WI38 (cell line): ENCODE results near the gene KCTD4.
A peak's percentile ranks its signal among the peaks of the same experiment; 100 is the strongest.
"Not testable (repeated sequence)": the region's sequence is repeated elsewhere in the genome, so short reads cannot be mapped to it uniquely, and the experiment has no call there.

Source experiments
- H3K4me3 ChIP-seq: 2 replicates; pipeline ENCODE4 v1.5.1; 2011; ENCODE audit warnings: low read depth, mild to moderate bottlenecking, control low read depth, low read length
- CTCF ChIP-seq: IDR thresholded peaks from 2 replicates; pipeline ENCODE4 v1.5.1; 2012; ENCODE audit warnings: low read depth, mild to moderate bottlenecking, control low read depth, low read length

KCTD4 gene

GRCh38 chr13:45194081-45194939, 6.5 kb downstream of the KCTD4 start:
- no peak overlapping the region for H3K4me3 ChIP-seq
- 0 out of 2 replicates have a peak, but pooled peaks have one; percentile 14 for TF ChIP-seq CTCF

- H3K4me3 ChIP-seq: no peak overlapping the region
- no peak for TF ChIP-seq CTCF
These were observed 9.0 kb downstream of the KCTD4 start for GRCh38 chr13:45191874-45192273.

DNA sequence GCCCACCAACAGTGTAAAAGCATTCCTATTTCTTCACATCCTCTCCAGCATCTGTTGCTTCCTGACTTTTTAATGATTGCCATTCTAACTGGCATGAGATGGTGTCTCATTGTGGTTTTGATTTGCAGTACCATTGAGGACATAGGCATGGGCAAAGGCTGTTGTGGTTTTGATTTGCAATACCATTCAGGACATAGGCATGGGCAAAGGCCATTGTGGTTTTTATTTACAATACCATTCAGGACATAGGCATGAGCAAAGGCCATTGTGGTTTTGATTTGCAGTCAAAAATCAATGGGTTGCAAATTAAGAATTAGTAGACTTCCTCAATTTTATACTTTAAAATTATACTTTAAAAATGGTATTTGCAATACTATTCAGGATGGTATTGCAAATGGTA, 11.3 kb downstream of the KCTD4 start:
- not testable (repeated sequence) for H3K4me3 ChIP-seq

DNA sequence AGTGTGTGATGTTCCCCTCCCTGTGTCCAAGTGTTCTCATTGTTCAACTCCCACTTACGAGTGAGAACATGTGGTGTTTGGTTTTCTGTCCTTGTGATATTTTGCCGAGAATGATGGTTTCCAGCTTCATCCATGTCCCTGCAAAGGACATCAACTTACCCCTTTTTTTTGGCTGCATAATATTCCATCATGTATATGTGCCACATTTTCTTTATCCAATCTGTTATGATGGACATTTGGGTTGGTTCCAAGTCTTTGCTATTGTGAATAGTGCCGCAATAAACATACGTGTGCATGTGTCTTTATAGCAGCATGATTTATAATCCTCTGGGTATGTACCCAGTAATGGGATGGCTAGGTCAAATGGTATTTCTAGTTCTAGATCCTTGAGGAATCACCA, 11.8 kb downstream of the KCTD4 start:
- not testable (repeated sequence) for H3K4me3 ChIP-seq

- TF ChIP-seq CTCF: no peak
- no peak overlapping the region for H3K4me3 ChIP-seq
These were observed 15.6 kb downstream of the KCTD4 start for GRCh38 chr13:45185286-45185685.

DNA sequence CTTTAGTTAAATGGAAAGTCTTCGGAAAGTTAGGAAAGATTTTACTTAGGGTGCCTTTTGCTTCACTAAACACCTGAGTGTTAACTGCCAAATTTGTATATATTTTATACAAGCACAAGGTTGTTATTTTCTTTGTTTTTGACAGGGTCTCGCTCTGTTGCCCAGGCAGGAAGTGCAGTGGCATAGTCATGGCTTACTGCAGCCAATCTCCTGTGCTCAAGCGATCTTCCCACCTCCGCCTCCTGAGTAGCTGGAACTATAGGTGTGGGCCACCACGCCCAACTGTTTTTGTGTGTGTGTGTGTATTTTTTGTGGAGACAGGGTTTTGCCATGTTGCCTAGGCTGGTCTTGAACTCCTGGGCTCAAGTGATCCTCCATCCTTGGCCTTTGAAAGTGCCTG, 16.2 kb downstream of the KCTD4 start:
- H3K4me3 ChIP-seq: no peak overlapping the region
- TF ChIP-seq CTCF: no peak

GRCh38 chr13:45180713-45181601, 19.9 kb downstream of the KCTD4 start:
- H3K4me3 ChIP-seq: no peak overlapping the region
- no peak for TF ChIP-seq CTCF

GRCh38 chr13:45180303-45180702, 20.5 kb downstream of the KCTD4 start:
- TF ChIP-seq CTCF: no peak
- no peak overlapping the region for H3K4me3 ChIP-seq
